ENCODE data around the gene NDOR1.
A peak's percentile ranks its signal among the peaks of the same experiment; 100 is the strongest.

Gene NDOR1

DNA sequence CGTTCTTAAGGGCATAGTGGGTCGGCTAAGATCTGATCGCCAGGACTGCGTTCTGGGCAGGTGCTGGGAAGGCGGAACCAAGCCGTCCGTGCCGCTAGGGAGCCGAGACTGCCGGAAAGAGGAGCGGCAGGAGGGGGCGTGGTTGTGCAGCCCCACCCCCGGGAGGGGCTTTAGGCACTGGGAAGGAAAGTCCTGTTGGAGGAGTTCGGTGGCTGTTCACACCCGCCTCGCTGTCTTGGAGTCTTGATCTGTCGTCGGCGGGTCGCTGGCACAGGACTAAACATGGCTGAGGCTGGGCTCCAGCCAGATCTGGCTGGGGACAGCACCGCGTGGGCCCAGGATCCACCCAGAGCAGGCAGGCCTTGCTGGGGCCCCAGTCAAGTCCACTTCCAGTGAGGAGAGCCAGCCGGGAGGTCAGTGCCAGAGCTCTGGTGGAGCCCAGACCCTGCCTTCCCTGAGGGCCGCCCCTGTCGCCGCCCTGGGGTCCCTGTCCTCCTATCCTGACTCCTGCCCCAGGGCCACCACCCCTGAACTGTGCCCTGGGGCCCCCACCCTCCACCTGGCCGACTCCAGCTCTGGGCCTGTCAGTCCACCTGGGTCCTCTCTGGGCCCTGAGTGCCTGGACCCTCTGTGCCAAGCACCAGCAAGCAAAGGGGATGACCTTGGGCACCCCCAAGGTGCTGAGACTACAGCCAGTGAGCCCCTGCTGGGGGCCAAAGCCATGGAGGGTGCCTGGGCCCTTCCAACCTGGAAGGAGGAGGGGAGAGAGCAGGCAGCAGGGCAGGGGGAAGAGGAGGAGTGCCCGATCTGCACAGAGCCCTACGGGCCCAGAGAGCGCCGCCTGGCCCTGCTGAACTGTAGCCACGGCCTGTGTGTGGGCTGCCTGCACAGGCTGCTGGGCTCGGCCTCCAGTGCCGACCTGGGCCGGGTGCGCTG lies 12.0 kb downstream of the NDOR1 start:
- H3K4me1 ChIP-seq (ENCODE audit: control insufficient read depth, insufficient read depth, low read length): peaks cover 6% of the 10 kb centered on the region
- H3K27me3 ChIP-seq (ENCODE audit: control insufficient read depth in 1 of 2, insufficient read depth in 2 of 2, low read length in 2 of 2): no peaks in the 10 kb centered on the region
- H3K4me3 ChIP-seq (ENCODE audit: low read length in 2 of 2): peak overlapping the region in 1 of 2 donors; percentile 15
- no peak overlapping the region for H3K27ac ChIP-seq (ENCODE audit: low read length)
- H3K9me3 ChIP-seq (ENCODE audit: control insufficient read depth in 2 of 2, low read length in 2 of 2): no peaks in the 10 kb centered on the region
- H3K9ac ChIP-seq (ENCODE audit: low read length in 2 of 2): no peak overlapping the region
- no peaks in the 10 kb centered on the region for H3K36me3 ChIP-seq (ENCODE audit: control insufficient read depth in 2 of 2, insufficient read depth in 2 of 2, low read length in 2 of 2)

GRCh38 chr9:137218212-137218753 lies 12.8 kb downstream of the NDOR1 start:
- H3K9me3 ChIP-seq (ENCODE audit: control insufficient read depth in 2 of 2, low read length in 2 of 2): no peaks in the 10 kb centered on the region
- H3K9ac ChIP-seq (ENCODE audit: low read length in 2 of 2): no peak overlapping the region
- H3K27me3 ChIP-seq (ENCODE audit: control insufficient read depth in 1 of 2, insufficient read depth in 2 of 2, low read length in 2 of 2): no peaks in the 10 kb centered on the region
- H3K36me3 ChIP-seq (ENCODE audit: control insufficient read depth in 2 of 2, insufficient read depth in 2 of 2, low read length in 2 of 2): no peaks in the 10 kb centered on the region
- H3K4me3 ChIP-seq (ENCODE audit: low read length in 2 of 2): no peak overlapping the region
- peaks cover 13% of the 10 kb centered on the region for H3K4me1 ChIP-seq (ENCODE audit: control insufficient read depth, insufficient read depth, low read length)
- no peak overlapping the region for H3K27ac ChIP-seq (ENCODE audit: low read length)

DNA sequence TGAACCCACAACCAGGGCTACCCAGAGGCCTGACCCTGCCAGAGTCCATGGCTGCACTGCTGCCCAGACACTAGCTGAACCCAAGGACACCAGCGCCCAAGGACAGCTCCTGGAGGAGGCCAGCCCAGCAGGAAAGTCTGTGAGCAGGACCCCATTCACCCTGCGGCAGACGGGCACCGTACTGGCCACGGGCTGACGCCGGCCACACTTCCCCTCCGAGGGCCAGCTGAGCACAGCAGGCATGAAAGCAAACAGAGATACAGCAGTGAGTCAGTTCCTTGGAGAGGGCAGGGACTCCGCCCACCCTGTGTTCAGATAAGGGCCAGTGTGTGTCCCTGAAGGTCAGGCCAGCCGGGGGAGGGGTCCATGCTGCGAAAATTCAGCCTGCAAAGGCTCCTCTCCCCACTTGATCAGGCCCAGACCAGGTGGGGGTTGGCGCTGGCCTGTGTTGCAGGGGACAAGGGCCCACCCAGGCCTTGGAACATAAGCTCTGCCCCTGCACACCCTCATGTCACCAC lies 13.3 kb downstream of the NDOR1 start:
- Histone ChIP-seq H3K4me1 (ENCODE audit: control insufficient read depth, insufficient read depth, low read length) (peaks cover 16% of the 10 kb centered on the region), H3K9me3 (ENCODE audit: control insufficient read depth in 2 of 2, low read length in 2 of 2) (no peaks in the 10 kb centered on the region), H3K9ac (ENCODE audit: low read length in 2 of 2) (no peak overlapping the region), H3K27ac (ENCODE audit: low read length) (no peak overlapping the region), H3K27me3 (ENCODE audit: control insufficient read depth in 1 of 2, insufficient read depth in 2 of 2, low read length in 2 of 2) (no peaks in the 10 kb centered on the region), H3K36me3 (ENCODE audit: control insufficient read depth in 2 of 2, insufficient read depth in 2 of 2, low read length in 2 of 2) (no peaks in the 10 kb centered on the region), H3K4me3 (ENCODE audit: low read length in 2 of 2) (no peak overlapping the region)

DNA sequence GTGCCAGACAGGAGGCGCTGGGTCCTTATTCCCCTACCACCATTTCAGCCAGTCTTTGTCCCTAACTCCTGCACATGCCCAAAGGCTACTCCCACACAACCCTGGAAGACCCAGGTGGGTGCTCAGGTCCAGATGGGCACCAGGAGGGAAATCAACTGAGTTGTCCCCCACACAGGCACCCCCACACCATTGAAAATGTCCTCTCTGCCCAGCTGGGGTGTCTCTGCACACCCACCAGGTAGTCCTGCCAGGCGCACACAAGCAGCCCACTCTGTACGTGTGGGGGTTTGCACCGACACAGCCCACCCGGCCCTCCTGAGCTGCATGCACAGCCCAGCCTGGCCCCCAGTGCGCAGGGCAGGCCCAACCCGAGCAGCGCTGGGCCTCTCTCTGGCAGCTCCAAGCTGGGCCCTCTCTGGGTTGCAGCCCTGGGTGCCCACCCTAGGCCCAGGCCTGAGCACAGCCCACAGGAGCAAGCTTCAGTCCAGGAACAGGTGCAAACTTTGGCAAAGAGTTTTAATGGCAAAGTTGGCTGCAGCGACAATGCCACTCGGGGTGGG lies 14.3 kb downstream of the NDOR1 start:
- no peaks in the 10 kb centered on the region for H3K36me3 ChIP-seq (ENCODE audit: control insufficient read depth in 2 of 2, insufficient read depth in 2 of 2, low read length in 2 of 2)
- H3K27me3 ChIP-seq (ENCODE audit: control insufficient read depth in 1 of 2, insufficient read depth in 2 of 2, low read length in 2 of 2): no peaks in the 10 kb centered on the region
- no peak overlapping the region for H3K27ac ChIP-seq (ENCODE audit: low read length)
- H3K9me3 ChIP-seq (ENCODE audit: control insufficient read depth in 2 of 2, low read length in 2 of 2): no peaks in the 10 kb centered on the region
- no peak overlapping the region for H3K9ac ChIP-seq (ENCODE audit: low read length in 2 of 2)
- H3K4me3 ChIP-seq (ENCODE audit: low read length in 2 of 2): no peak overlapping the region
- peaks cover 20% of the 10 kb centered on the region for H3K4me1 ChIP-seq (ENCODE audit: control insufficient read depth, insufficient read depth, low read length)

DNA sequence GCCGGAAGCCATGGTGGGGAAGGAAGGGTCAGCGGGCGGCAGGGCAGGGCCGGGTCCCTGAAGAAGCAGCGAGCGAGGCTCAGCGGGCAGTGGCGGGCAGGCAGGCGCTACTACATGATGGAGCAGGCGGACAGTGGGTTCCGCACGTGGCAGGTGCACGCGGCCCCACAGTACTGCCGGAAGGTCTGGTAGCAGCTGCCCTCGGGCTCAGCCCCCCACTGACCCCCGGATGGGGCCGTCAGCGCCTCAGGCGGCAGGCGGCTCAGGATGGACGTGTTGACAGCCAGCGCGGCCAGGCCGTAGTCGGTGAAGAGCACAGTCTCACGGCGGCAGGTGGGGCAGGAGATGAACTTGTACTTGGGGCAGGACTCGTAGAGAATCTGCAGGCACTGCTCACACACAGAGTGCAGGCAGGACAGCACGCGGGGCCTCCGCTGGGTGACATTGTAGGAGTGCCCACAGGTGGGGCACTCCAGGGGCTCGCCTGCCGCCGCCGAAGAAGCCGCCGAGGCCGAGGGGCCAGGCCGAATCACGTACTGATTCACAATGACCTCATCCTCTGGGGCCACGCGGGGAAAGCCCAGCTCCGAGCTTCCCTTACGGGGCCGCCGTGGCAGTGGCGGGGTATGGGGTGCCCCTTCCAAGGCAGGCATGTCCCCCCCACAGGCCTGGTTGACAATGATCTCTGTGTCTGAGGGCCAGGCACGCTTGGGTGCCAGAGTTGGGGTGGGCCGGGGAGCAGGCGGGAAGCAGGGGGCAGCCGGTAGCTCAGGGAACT lies 15.0 kb downstream of the NDOR1 start:
- Histone ChIP-seq H3K27ac (ENCODE audit: low read length) (no peak overlapping the region), H3K9ac (ENCODE audit: low read length in 2 of 2) (no peak overlapping the region), H3K27me3 (ENCODE audit: control insufficient read depth in 1 of 2, insufficient read depth in 2 of 2, low read length in 2 of 2) (no peaks in the 10 kb centered on the region), H3K4me1 (ENCODE audit: control insufficient read depth, insufficient read depth, low read length) (peaks cover 20% of the 10 kb centered on the region), H3K9me3 (ENCODE audit: control insufficient read depth in 2 of 2, low read length in 2 of 2) (no peaks in the 10 kb centered on the region), H3K36me3 (ENCODE audit: control insufficient read depth in 2 of 2, insufficient read depth in 2 of 2, low read length in 2 of 2) (no peaks in the 10 kb centered on the region), H3K4me3 (ENCODE audit: low read length in 2 of 2) (no peak overlapping the region)

GRCh38 chr9:137221095-137221505 lies 15.6 kb downstream of the NDOR1 start:
- H3K9me3 ChIP-seq (ENCODE audit: control insufficient read depth in 2 of 2, low read length in 2 of 2): no peaks in the 10 kb centered on the region
- no peak overlapping the region for H3K27ac ChIP-seq (ENCODE audit: low read length)
- H3K27me3 ChIP-seq (ENCODE audit: control insufficient read depth in 1 of 2, insufficient read depth in 2 of 2, low read length in 2 of 2): no peaks in the 10 kb centered on the region
- H3K4me1 ChIP-seq (ENCODE audit: control insufficient read depth, insufficient read depth, low read length): peaks cover 20% of the 10 kb centered on the region
- no peaks in the 10 kb centered on the region for H3K36me3 ChIP-seq (ENCODE audit: control insufficient read depth in 2 of 2, insufficient read depth in 2 of 2, low read length in 2 of 2)
- H3K4me3 ChIP-seq (ENCODE audit: low read length in 2 of 2): peak overlapping the region in 1 of 2 donors; percentile 57
- H3K9ac ChIP-seq (ENCODE audit: low read length in 2 of 2): no peak overlapping the region

DNA sequence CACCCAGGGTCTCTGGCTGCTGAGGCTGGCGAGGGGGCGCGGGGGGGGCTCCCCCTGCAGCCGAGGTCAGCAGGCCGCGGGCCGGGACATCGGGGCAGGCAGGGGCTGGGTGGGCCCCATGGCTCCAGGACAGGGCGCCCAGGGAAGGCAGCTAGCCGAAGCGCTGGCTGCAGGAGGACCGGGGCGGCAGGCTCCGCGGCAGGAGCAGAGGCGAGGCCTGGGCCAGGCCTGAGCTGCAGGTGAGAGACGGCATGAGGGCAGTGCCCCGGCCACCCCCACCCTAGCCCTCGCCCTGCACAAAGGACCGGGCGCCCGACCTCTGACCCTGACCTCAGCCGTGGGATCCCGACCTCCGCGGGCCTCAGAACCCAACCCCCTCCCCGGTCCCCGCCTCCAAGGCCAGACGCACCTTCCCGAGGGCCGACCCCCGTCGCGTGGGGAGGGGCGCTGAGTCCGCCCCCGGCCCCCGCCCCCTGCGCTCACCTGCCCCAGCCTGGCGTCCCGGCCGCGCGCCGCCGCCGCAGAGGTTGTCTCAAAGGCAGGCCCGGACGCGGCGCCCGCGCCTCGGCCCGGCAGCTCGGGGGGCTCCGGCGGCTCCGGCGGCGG lies 16.1 kb downstream of the NDOR1 start:
- Histone ChIP-seq H3K27ac (ENCODE audit: low read length) (no peak overlapping the region), H3K4me3 (ENCODE audit: low read length in 2 of 2) (peak overlapping the region in 1 of 2 donors; percentile 57), H3K4me1 (ENCODE audit: control insufficient read depth, insufficient read depth, low read length) (peaks cover 20% of the 10 kb centered on the region)

GRCh38 chr9:137222190-137223077 lies 16.9 kb downstream of the NDOR1 start, which contains the start of gene RNF208:
TSS of gene RNF208 (minus strand) at chr9:137222240. CDS start at chr9:137221212, 1,028 bp downstream.
- peaks cover 21% of the 10 kb centered on the region for H3K4me1 ChIP-seq (ENCODE audit: control insufficient read depth, insufficient read depth, low read length)
- no peaks in the 10 kb centered on the region for H3K36me3 ChIP-seq (ENCODE audit: control insufficient read depth in 2 of 2, insufficient read depth in 2 of 2, low read length in 2 of 2)
- peak within 1 kb of the TSS; percentile 72 to 81 for H3K9ac ChIP-seq (ENCODE audit: low read length in 2 of 2)
- H3K4me3 ChIP-seq (ENCODE audit: low read length in 2 of 2): peak within 1 kb of the TSS; percentile 76 to 78
- peak within 1 kb of the TSS; percentile 80 for H3K27ac ChIP-seq (ENCODE audit: low read length)
- no peaks in the 10 kb centered on the region for H3K9me3 ChIP-seq (ENCODE audit: control insufficient read depth in 2 of 2, low read length in 2 of 2)
- peaks cover 3 to 5% of the 10 kb centered on the region in 2 donors for H3K27me3 ChIP-seq (ENCODE audit: control insufficient read depth in 1 of 2, insufficient read depth in 2 of 2, low read length in 2 of 2)

More for the DNA sequence above, 16.1 kb downstream of the NDOR1 start:
- Histone ChIP-seq H3K36me3 (ENCODE audit: control insufficient read depth in 2 of 2, insufficient read depth in 2 of 2, low read length in 2 of 2) (no peaks in the 10 kb centered on the region), H3K27me3 (ENCODE audit: control insufficient read depth in 1 of 2, insufficient read depth in 2 of 2, low read length in 2 of 2) (no peaks in the 10 kb centered on the region), H3K9me3 (ENCODE audit: control insufficient read depth in 2 of 2, low read length in 2 of 2) (no peaks in the 10 kb centered on the region), H3K9ac (ENCODE audit: low read length in 2 of 2) (no peak overlapping the region)

- no peaks in the 10 kb centered on the region for H3K9me3 ChIP-seq (ENCODE audit: control insufficient read depth in 2 of 2, low read length in 2 of 2)
- H3K36me3 ChIP-seq (ENCODE audit: control insufficient read depth in 2 of 2, insufficient read depth in 2 of 2, low read length in 2 of 2): no peaks in the 10 kb centered on the region
- peak overlapping the region; percentile 86 to 93 for H3K9ac ChIP-seq (ENCODE audit: low read length in 2 of 2)
- H3K27me3 ChIP-seq (ENCODE audit: control insufficient read depth in 1 of 2, insufficient read depth in 2 of 2, low read length in 2 of 2): peaks cover 5 to 7% of the 10 kb centered on the region in 2 donors
- peak overlapping the region; percentile 85 for H3K27ac ChIP-seq (ENCODE audit: low read length)
- peak overlapping the region; percentile 83 to 88 for H3K4me3 ChIP-seq (ENCODE audit: low read length in 2 of 2)
- peaks cover 23% of the 10 kb centered on the region for H3K4me1 ChIP-seq (ENCODE audit: control insufficient read depth, insufficient read depth, low read length)
Measured at GRCh38 chr9:137223078-137223970, 17.8 kb downstream of the NDOR1 start.
